Limb (tissue), 2 donors: ENCODE data around the gene FERMT2.
"Not testable (repeated sequence)": the region's sequence is repeated elsewhere in the genome, so short reads cannot be mapped to it uniquely, and the experiment has no call there.

Experiments used
- DNase-seq, 2 donors: peaks; one replicate each; pipeline ENCODE4 v3.0.0-alpha.2; 2016; ENCODE audit errors: extremely low spot score in 2 of 2

Gene FERMT2

GRCh38 chr14:52864893-52865292, 86.0 kb downstream of the FERMT2 start:
- not testable (repeated sequence) for DNase-seq

GRCh38 chr14:52863334-52863700, 87.5 kb downstream of the FERMT2 start:
- DNase-seq = no peak

GRCh38 chr14:52862632-52863333, 88.1 kb downstream of the FERMT2 start:
- DNase-seq = no peak

GRCh38 chr14:52861403-52861802, 89.4 kb downstream of the FERMT2 start:
- DNase-seq = no peak

- DNase-seq = no peak
Observed at GRCh38 chr14:52860910-52861309, 89.9 kb downstream of the FERMT2 start.

GRCh38 chr14:52860209-52860608, 90.6 kb downstream of the FERMT2 start:
- DNase-seq = no peak

GRCh38 chr14:52856139-52856538, 94.7 kb downstream of the FERMT2 start:
- DNase-seq = no peak

GRCh38 chr14:52853522-52853854, 97.4 kb downstream of the FERMT2 start:
- DNase-seq = no peak

GRCh38 chr14:52852810-52853521, 97.9 kb downstream of the FERMT2 start:
- DNase-seq = no peak

- no peak for DNase-seq
Observed at GRCh38 chr14:52850451-52850909, 100.4 kb downstream of the FERMT2 start.

GRCh38 chr14:52848626-52849025, 102.2 kb downstream of the FERMT2 start:
- no peak for DNase-seq

- no peak for DNase-seq
Observed at GRCh38 chr14:52846591-52846990, 104.3 kb downstream of the FERMT2 start.

GRCh38 chr14:52845081-52845480, 105.8 kb downstream of the FERMT2 start:
- no peak for DNase-seq

GRCh38 chr14:52844262-52845060, 106.4 kb downstream of the FERMT2 start:
- no peak for DNase-seq

- no peak for DNase-seq
Observed at GRCh38 chr14:52840877-52841276, 110.0 kb downstream of the FERMT2 start.

- DNase-seq = no peak
Observed at GRCh38 chr14:52837451-52837850, 113.4 kb downstream of the FERMT2 start.

- no peak for DNase-seq
Observed at GRCh38 chr14:52836063-52836462, 114.8 kb downstream of the FERMT2 start.

- no peak for DNase-seq
Observed at GRCh38 chr14:52835122-52835903, 115.5 kb downstream of the FERMT2 start.

- DNase-seq = peak in 1 of 2 donors; percentile 62
Observed at GRCh38 chr14:52834440-52834842, 116.4 kb downstream of the FERMT2 start.

GRCh38 chr14:52833891-52834290, 117.0 kb downstream of the FERMT2 start:
- no peak for DNase-seq

GRCh38 chr14:52829527-52830185, 121.2 kb downstream of the FERMT2 start:
- no peak for DNase-seq
